Choroid plexus epithelial cell (primary cell): ENCODE data around the gene GDF15.
A peak's percentile ranks its signal among the peaks of the same experiment; 100 is the strongest.
"Not testable (repeated sequence)": the region's sequence is repeated elsewhere in the genome, so short reads cannot be mapped to it uniquely, and the experiment has no call there.

Experiments
- DNase-seq: peaks from one replicate; pipeline ENCODE4 v3.0.0-alpha.2; 2010; ENCODE audit warnings: low read depth
- H3K4me3 ChIP-seq: 2 replicates; pipeline ENCODE4 v1.5.1; 2011; ENCODE audit warnings: low read depth, mild to moderate bottlenecking, control low read depth, low read length, moderate library complexity
- TF ChIP-seq, protein P1 (sequence below): conservative IDR thresholded peaks from 2 replicates; pipeline ENCODE4 v1.5.1; 2011; ENCODE audit warnings: low read depth, mild to moderate bottlenecking, control low read depth, inconsistent platforms, low read length, moderate library complexity

GDF15 gene

DNA sequence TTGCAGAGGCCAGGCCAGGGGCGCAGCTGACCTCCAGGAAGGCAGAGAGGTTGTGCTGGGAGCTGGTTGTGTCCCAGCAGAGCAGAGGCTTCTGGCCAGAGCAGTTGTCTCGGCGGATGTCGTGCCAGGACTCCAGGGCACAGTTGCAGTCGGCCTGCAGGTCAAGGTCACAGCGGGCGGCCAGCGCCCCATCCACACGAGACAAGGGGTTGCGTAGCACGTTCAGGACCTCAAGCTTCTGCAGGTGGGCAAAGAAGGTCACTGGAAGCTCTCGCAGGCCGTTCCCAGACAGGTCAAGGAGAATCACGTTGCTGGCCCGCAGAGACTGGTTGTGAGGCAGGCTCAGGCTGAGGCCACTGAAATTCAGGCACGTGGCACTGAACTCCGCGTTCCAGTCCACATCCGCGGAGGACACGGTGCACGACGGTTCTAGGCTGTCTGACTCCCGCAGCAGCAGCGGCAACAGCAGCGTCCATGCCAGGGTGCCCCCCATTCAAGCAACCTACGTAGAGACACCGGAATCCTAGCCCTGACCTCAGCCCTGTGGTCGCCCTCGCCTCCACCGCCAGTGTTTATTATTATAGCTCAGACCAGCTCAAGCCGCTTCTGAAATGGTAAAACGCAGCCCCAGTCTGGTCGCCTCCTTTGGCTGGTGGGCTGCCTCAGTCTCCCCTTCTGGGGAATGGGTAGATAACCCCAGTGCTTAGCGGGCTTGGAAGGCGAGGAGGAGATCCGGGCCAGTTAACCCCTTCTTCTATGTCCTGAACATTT lies 10.7 kb downstream of the GDF15 start:
- no peak overlapping the region for H3K4me3 ChIP-seq
- TF ChIP-seq, protein P1, sequence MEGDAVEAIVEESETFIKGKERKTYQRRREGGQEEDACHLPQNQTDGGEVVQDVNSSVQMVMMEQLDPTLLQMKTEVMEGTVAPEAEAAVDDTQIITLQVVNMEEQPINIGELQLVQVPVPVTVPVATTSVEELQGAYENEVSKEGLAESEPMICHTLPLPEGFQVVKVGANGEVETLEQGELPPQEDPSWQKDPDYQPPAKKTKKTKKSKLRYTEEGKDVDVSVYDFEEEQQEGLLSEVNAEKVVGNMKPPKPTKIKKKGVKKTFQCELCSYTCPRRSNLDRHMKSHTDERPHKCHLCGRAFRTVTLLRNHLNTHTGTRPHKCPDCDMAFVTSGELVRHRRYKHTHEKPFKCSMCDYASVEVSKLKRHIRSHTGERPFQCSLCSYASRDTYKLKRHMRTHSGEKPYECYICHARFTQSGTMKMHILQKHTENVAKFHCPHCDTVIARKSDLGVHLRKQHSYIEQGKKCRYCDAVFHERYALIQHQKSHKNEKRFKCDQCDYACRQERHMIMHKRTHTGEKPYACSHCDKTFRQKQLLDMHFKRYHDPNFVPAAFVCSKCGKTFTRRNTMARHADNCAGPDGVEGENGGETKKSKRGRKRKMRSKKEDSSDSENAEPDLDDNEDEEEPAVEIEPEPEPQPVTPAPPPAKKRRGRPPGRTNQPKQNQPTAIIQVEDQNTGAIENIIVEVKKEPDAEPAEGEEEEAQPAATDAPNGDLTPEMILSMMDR = no peak
- no peak for DNase-seq

DNA sequence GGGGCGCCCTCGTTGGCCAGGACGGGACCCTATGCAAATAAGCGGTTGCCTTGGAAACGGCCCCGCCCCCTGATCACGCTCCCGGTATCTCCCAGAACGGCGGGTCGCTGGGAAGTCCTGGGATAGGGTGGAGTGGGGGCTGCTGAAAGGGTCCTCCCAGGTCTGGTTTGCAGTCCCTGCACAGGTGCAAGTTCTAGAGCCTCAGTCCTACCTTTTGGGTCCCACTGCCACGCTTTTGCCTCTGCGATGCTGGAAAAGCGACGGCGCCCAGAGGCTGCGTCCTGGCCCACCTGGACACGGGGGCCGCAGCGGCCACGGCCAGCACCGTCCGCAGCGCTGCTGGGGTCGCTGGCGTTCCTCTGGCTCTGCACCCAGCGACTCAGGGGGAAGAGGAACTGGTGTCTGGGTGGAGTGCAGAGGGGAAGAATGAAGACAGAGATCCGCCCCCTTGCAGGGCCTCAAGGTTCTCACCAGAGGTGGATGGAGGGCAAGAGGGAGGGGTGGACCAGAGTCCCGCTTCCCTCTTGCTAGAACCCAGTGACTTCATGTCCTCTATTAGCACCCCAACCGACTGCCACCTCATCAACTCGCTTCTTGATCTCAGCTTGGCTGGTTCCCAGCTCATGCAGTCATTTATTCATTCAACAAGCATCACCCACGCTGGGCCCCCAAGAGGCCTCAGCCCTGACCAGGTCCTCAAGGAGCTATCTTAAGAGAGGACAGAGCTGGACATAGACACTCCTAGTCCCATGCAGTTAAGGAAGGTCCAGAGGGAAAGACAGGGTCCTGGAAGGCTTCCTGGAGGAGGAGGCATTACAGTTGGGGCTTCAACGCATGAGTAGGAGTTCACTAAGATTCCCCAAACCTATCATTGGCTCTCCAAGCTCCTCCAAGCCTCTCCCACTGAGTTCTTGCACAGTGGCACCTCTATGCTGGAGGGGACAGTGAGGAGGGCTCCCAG lies 11.6 kb downstream of the GDF15 start, which contains the start of gene LRRC25:
Gene LRRC25, minus strand, starts transcription at position 381 of the 961 bp plus-strand sequence. CDS start 659 bp downstream, outside the sequence.
- peak within 1 kb of the TSS; percentile 17 for H3K4me3 ChIP-seq
- TF ChIP-seq, protein P1 = no peak
- no peak for DNase-seq

DNA sequence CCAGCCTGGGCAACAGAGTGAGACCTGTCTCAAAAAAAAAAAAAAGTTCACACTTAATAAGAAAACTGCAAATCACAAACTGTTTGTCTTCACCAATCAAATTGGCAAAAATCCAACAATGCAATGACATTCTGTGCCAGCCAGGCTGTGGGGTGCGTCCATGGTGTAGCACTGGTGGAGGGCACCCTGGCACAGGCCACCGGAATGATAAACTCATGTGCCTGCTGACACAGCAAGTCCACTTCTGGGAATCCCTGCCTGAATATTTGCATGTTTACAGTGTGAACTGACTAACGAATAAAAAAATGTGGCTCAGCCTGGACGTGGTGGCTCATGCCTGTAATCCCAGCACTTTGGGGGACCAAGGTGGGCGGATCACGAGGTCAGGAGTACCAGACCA lies 13.1 kb downstream of the GDF15 start:
- TF ChIP-seq, protein P1 = no peak
- DNase-seq = peak; percentile 63

DNA sequence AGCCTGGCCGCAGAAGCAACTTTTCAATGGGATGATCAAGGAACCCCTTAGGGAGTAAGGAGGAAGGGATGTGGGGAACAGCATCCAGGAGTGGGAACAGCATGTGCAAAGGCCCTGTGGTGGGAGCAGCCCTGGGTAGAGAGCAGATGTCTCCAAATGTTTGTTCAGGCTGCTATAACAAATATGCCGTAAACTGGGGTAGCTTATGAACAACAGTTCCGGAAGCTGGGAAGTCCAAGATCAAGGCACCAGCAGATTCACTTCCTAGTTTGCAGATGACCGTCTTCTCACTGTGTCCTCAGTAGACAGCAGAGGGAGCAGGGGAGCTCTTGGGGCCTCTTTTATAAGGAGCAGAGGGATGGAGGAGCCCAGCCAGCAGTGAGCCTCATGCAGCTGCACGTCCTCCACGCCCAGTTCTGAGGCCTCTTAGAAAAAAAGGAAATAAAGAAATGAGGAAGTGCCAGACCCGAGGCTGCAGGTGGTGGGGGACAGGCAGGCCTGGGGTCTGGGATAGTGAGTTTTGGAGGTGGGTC lies 15.7 kb downstream of the GDF15 start:
- TF ChIP-seq, protein P1 = peak; percentile 70
- DNase-seq = peak; percentile 84
- H3K4me3 ChIP-seq = no peak overlapping the region

More for the DNA sequence above, 13.1 kb downstream of the GDF15 start:
- H3K4me3 ChIP-seq = no peak overlapping the region

DNA sequence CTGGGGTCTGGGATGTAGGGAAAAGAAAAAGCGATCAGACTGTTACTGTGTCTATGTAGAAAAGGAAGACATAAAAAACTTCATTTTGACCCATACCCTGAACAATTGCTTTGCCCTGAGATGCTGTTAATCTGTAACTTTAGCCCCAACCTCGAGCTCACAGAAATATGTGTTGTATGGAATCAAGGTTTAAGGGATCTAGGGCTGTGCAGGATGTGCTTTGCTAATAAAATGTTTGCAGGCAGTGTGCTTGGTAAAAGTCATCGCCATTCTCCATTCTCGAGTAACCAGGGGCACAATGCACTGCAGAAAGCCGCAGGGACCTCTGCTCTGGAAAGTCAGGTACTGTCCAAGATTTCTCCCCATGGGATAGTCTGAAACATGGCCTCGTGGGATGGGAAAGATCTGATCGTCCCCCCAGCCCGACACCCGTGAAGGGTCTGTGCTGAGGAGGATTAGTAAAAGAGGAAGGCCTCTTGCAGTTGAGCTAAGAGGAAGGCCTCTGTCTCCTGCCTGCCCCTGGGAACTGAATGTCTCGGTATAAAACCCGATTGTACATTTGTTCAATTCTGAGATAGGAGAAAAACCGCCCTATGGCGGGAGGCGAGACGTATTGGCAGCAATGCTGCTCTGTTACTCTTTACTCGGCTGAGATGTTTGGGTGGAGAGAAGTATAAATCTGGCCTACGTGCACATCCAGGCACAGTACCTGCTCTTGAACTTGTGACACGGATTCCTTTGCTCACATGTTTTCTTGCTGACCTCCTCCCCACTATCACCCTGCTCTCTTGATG lies 16.7 kb downstream of the GDF15 start:
- H3K4me3 ChIP-seq, DNase-seq: not testable (repeated sequence)

DNA sequence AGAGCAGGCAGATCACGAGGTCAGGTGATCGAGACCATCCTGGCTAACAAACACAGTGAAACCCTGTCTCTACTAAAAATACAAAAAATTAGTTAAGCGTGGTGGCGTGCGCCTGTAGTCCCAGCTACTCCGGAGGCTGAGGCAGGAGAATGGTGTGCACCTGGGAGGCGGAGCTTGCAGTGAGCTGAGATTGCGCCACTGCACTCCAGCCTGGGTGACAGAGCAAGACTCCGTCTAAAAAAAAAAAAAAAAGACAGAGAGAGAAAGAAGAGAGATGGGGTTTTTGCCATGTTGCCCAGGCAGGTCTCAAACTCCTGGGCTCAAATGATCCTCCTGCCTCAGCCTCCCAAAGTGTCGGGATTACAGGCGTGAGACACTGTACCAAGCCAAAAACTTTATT lies 19.8 kb downstream of the GDF15 start:
- not testable (repeated sequence) for DNase-seq, H3K4me3 ChIP-seq

DNA sequence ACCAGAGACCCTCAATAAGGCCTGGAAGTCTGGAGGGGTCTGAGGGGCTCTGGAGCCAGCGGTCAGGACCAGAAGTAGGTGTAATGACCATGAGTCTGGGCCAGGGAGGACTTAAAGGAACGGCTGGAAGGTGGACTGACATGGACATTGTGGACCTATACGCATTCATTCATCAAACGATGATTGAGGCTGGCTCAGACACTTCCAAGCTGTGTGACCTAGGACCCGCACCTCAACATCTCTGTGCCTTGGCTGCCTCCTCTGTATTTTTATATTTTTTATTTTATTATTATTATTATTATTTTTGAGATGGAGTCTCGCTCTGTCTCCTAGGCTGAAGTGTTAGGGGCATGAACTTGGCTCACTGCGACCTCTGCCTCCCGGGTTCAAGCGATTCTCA lies 20.8 kb downstream of the GDF15 start:
- DNase-seq = no peak
- no peak overlapping the region for H3K4me3 ChIP-seq
- TF ChIP-seq, protein P1 = no peak
